HEK293 (cell line): ENCODE measurements around the gene AKR1A1.

ENCODE experiments used
- CTCF ChIP-seq: fragments of 450-650 bp; formaldehyde crosslinking; IDR thresholded peaks from 2 replicates; pipeline ENCODE4 v1.5.1; 2016; ENCODE audit warnings: missing biosample characterization, missing genetic modification characterization
- FEZF1 ChIP-seq: fragments of 450-650 bp; formaldehyde crosslinking; IDR thresholded peaks from 2 replicates; pipeline ENCODE4 v1.5.1; 2016; ENCODE audit warnings: missing biosample characterization, missing genetic modification characterization
- TRIM28 ChIP-seq: IDR thresholded peaks from 2 replicates; pipeline ENCODE4 v1.6.1; 2011; ENCODE audit warnings: low read length, control low read depth, borderline replicate concordance
- ZBTB11 ChIP-seq: fragments of 450-650 bp; formaldehyde crosslinking; conservative IDR thresholded peaks from 2 replicates; pipeline ENCODE4 v1.5.1; 2016; ENCODE audit warnings: low read depth, missing biosample characterization, missing genetic modification characterization

- peak; percentile 75 for TF ChIP-seq CTCF
- TF ChIP-seq FEZF1 (tag by site-specific recombination), result no peak; the same call in 1 of the 2 replicates
- no peak; the same call in none of the 2 replicates for TF ChIP-seq ZBTB11 (tag by site-specific recombination)
- no peak for TF ChIP-seq TRIM28
Observed at GRCh38 chr1:45521413-45522323, 29.0 kb upstream of the AKR1A1 start, which contains the start of gene PRDX1.
